T-helper 1 cell treated with Interleukin-12 subunit alpha and Interleukin-12 subunit beta and Interleukin-4 antibody, amounts not matched to agents 30 μg/mL and 1 μg/mL, for 36 hours (primary cell): ENCODE measurements around the gene FBXL7.

Source experiments
- H3K27ac Mint-ChIP-seq: one replicate; pipeline ENCODE4 v1.8.0; 2021; ENCODE audit warnings: mild to moderate bottlenecking, mixed read lengths
- H3K27me3 Mint-ChIP-seq: one replicate; pipeline ENCODE4 v1.8.0; 2021; ENCODE audit warnings: low read depth, mixed read lengths
- H3K36me3 Mint-ChIP-seq: one replicate; pipeline ENCODE4 v1.8.0; 2021; ENCODE audit warnings: low read depth, mixed read lengths
- H3K4me1 Mint-ChIP-seq: one replicate; pipeline ENCODE4 v1.8.0; 2021; ENCODE audit warnings: low read depth, mixed read lengths
- H3K4me3 Mint-ChIP-seq: one replicate; pipeline ENCODE4 v1.8.0; 2021; ENCODE audit warnings: mild to moderate bottlenecking, moderate library complexity, mixed read lengths
- H3K9me3 Mint-ChIP-seq: one replicate; pipeline ENCODE4 v1.8.0; 2021; ENCODE audit warnings: mixed read lengths

The FBXL7 gene

DNA sequence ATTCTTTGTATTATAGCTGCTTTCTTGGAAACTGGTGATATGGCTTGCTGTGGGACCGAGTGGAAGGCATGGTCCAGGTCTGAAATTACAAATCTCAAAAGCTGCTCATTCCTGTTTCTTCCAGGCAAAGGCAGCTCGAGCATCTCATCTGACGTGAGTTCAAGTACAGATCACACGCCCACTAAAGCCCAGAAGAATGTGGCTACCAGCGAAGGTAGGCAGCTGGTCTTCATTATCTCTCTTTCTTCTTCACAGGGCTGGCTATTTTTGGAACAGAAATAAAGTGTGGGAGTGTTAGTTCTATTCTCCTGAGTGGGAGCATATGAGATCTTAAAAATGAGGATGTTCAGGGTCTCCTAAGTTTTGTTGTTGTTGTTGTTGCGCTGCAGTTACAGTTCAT is 115.9 kb downstream of the FBXL7 start:
- H3K9me3 Mint-ChIP-seq, result peaks cover 22% of the 10 kb centered on the region
- H3K36me3 Mint-ChIP-seq, result no peaks in the 10 kb centered on the region
- no peaks in the 10 kb centered on the region for H3K4me1 Mint-ChIP-seq
- H3K27me3 Mint-ChIP-seq, result no peaks in the 10 kb centered on the region
- no peak overlapping the region for H3K27ac Mint-ChIP-seq
- H3K4me3 Mint-ChIP-seq, result no peak overlapping the region

DNA sequence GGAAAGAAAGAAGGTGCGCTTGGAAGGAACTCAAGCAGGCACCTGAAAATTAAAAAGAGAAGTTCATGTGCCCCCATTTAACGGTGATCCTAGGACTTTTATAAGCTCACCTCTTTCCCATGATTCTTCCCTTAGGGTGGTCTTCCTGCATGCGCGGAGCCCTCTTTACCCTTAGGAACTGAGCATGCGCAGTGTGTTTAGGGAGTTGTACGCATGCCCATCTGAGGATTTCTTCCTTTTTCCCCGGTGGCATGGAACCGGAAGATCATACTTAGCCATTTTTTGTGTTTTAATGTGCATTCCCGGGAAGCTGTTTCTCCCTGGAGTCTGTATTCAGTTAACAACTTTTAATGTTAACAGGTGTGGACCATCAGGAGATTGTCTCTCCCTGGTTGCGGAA is 119.0 kb downstream of the FBXL7 start:
- Mint-ChIP-seq H3K27ac (no peak overlapping the region), H3K4me3 (no peak overlapping the region), H3K9me3 (peaks cover 26% of the 10 kb centered on the region), H3K36me3 (no peaks in the 10 kb centered on the region), H3K27me3 (no peaks in the 10 kb centered on the region), H3K4me1 (no peaks in the 10 kb centered on the region)

DNA sequence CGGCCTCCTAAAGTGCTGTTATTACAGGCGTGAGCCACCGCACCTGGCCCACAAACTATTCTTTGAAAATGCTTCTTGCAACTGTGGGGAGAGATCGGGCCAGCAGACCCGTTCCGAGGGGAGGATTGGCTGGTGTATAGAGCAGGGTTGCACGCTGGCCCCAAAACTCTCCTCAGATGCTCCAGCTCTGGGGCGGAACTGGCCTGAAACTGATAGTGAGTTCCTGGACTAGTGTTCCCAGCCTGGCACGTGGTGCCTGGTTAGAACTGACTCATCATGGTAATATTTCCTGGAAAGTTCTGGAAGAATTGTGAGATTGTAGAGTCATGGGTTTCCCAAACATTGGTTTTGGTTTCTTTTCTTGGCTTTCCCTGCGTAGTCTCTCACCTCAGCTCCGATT is 120.5 kb downstream of the FBXL7 start:
- H3K27me3 Mint-ChIP-seq, result no peaks in the 10 kb centered on the region
- H3K4me1 Mint-ChIP-seq, result no peaks in the 10 kb centered on the region
- peaks cover 23% of the 10 kb centered on the region for H3K9me3 Mint-ChIP-seq
- no peak overlapping the region for H3K27ac Mint-ChIP-seq
- no peak overlapping the region for H3K4me3 Mint-ChIP-seq
- H3K36me3 Mint-ChIP-seq, result no peaks in the 10 kb centered on the region

DNA sequence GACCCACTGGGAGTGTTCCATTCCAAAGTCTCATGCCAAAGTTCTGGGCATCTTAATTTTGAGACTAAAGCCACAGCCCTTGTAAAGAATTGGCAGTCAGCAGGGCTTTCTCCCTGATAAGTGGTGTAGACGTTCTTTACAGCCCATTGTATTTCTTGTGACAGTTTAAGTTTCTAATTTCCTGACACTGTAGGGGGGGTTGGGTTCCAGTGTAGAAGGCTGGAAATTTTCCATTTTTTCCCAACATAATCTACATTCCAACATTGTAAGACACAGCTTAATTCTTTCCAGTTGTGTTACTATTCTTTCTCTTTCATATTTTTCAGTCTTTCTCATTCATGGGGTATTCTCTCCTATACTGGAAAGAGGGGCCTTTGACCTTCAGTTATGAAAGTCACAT is 121.1 kb downstream of the FBXL7 start:
- H3K27me3 Mint-ChIP-seq, result no peaks in the 10 kb centered on the region
- H3K4me1 Mint-ChIP-seq, result no peaks in the 10 kb centered on the region
- no peak overlapping the region for H3K4me3 Mint-ChIP-seq
- no peak overlapping the region for H3K27ac Mint-ChIP-seq
- no peaks in the 10 kb centered on the region for H3K36me3 Mint-ChIP-seq
- peaks cover 21% of the 10 kb centered on the region for H3K9me3 Mint-ChIP-seq

DNA sequence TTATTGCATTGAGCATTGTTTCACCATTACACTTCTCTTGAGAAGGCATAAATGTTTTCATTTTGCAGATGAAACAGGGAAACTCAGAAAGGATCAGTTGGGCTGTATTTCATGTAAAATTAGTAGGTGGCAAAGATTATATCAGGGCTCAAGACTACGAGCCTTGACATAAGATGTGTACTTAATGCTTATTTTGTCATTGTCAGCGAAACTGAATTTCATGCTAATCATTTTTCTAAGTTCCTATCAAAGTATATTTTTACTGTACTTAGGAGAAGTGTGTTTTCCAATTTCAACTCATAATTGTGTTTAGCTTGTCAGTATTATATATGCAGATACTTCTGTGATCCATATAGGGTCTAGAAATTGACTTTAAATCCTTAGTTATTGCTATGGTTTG is 123.8 kb downstream of the FBXL7 start:
- no peak overlapping the region for H3K4me3 Mint-ChIP-seq
- no peaks in the 10 kb centered on the region for H3K27me3 Mint-ChIP-seq
- peaks cover 14% of the 10 kb centered on the region for H3K9me3 Mint-ChIP-seq
- H3K27ac Mint-ChIP-seq, result no peak overlapping the region
- H3K4me1 Mint-ChIP-seq, result no peaks in the 10 kb centered on the region
- H3K36me3 Mint-ChIP-seq, result no peaks in the 10 kb centered on the region

DNA sequence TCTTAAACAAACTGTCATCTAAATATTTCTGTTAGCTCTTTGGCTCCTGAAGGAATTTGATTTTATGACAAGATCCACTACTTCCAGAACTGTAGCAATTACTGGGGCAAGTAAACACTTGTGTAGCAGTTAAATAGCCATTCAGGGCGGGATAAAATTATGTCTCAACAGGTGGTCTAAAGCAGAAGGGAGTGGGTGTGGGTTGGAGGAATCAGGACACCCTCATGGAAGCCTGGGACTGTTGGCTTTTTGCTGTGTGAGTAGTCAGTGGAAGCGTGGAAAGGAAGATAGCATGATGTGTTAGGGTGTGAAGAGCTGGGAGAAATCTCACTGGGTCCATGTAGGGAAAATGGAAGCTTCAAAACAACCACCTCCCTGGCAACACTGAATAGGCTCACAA is 127.1 kb downstream of the FBXL7 start:
- no peaks in the 10 kb centered on the region for H3K4me1 Mint-ChIP-seq
- no peaks in the 10 kb centered on the region for H3K36me3 Mint-ChIP-seq
- no peaks in the 10 kb centered on the region for H3K27me3 Mint-ChIP-seq
- H3K9me3 Mint-ChIP-seq, result peaks cover 2% of the 10 kb centered on the region
- H3K27ac Mint-ChIP-seq, result no peak overlapping the region
- no peak overlapping the region for H3K4me3 Mint-ChIP-seq

DNA sequence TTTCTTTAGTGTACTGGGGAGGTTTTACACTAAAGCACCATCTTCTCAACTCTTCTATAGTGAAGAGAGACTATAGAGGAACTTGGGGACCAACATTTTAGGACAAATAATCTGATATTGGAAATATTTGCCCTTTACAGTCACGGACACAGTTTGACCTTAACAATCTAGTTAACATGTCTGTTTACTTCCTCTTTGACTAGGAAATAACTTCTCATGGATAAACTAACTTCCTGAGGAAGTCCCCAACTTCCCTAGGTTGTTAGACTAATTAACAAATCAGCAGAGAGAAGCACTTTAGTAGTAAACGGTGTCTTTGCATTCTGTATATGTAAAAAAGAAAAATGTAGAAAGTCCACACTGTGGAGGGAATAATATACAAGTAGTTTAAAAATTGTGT is 127.7 kb downstream of the FBXL7 start:
- no peak overlapping the region for H3K27ac Mint-ChIP-seq
- H3K27me3 Mint-ChIP-seq, result no peaks in the 10 kb centered on the region
- H3K4me1 Mint-ChIP-seq, result no peaks in the 10 kb centered on the region
- H3K9me3 Mint-ChIP-seq, result peaks cover 2% of the 10 kb centered on the region
- no peak overlapping the region for H3K4me3 Mint-ChIP-seq
- no peaks in the 10 kb centered on the region for H3K36me3 Mint-ChIP-seq

DNA sequence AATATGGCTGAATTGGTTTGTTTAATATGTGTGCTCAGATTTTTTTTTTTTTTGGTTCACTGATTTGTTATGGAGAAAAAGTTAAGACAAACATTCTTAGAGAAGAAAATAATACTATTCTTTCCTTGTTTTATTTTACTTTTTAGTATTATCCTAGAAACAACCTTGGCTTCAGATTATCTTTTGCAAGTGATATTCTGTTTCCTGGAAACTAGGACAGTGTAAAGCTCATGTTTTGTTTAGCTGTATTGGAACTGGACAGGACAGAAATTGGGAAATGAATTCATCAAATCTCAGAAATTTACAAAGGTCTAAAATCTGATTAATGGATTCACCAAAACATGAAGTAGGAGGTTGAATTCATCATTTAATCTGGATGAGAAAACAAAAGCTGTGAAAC is 130.5 kb downstream of the FBXL7 start:
- H3K36me3 Mint-ChIP-seq, result no peaks in the 10 kb centered on the region
- H3K4me1 Mint-ChIP-seq, result no peaks in the 10 kb centered on the region
- H3K4me3 Mint-ChIP-seq, result no peak overlapping the region
- no peaks in the 10 kb centered on the region for H3K27me3 Mint-ChIP-seq
- H3K27ac Mint-ChIP-seq, result no peak overlapping the region
- no peaks in the 10 kb centered on the region for H3K9me3 Mint-ChIP-seq

DNA sequence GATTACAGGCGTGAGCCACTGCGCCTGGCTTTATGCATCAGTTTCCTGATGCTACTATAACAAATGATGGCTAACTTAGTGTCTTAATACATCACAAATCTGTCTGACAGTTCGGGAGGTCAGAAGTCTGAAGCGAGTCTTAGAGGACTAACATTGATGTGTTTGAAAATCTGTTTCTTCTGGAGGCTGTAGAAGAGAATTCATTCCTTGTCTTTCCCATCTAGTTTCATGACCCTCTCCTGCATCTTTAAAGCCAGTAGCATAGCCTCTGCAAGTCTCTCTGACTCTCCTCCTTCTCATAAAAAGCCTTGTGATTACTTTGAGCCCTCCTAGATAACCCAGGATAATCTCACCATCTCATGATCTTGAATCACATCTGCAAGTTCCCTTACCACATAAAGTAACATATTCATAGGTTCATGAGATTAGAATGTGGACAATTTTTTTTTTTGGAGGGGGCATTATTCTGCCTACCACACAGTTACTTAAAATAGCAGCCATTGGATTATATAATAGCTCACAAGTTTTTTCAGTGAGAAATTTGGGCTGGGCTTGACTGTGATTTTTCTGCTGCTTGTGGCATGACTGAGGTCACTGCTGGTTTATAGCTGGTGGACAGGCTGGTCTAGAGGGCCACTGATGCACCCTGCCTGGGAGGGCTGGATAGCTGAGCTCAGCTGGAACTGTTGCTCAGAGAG is 134.8 kb downstream of the FBXL7 start:
- Mint-ChIP-seq H3K9me3 (no peaks in the 10 kb centered on the region), H3K4me1 (no peaks in the 10 kb centered on the region), H3K4me3 (no peak overlapping the region), H3K27me3 (no peaks in the 10 kb centered on the region), H3K36me3 (no peaks in the 10 kb centered on the region), H3K27ac (no peak overlapping the region)

DNA sequence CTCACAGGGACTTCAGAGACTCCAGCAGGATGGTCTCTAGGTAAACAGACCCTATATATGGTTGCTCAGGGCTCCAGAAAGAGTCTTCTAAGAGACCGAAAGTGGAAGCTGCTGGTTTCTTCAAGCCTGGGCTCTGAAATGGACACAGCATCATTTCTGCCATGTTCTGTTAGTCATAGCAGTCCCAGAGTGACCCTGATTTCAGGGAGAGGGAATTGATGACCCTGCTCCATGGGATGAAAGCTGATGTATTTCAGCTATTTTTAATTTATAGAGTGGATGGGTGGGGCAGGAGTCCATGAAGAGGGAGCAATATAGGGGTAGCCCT is 135.3 kb downstream of the FBXL7 start:
- Mint-ChIP-seq H3K27ac (no peak overlapping the region), H3K27me3 (no peaks in the 10 kb centered on the region), H3K4me3 (no peak overlapping the region), H3K4me1 (no peaks in the 10 kb centered on the region), H3K9me3 (no peaks in the 10 kb centered on the region), H3K36me3 (no peaks in the 10 kb centered on the region)

DNA sequence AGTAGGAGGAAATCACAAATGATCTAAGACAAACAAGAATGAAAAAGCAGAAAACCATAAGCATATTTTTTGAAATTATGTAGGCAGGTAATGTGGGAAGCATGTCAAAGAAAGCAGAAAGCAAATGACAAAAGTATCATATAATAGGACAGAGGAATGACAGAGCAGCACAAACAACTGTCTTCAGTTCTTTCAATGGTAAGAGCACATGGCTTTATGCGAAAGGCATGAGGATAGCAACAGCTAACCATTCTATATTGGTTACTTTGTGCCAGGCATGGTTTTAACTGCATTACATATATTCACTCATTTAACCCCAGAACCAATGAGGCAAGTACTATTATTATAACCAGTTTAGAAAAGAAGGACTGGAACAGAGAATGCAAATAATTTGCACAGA is 137.4 kb downstream of the FBXL7 start:
- Mint-ChIP-seq H3K4me1 (no peaks in the 10 kb centered on the region), H3K9me3 (no peaks in the 10 kb centered on the region), H3K27ac (no peak overlapping the region), H3K36me3 (no peaks in the 10 kb centered on the region), H3K27me3 (no peaks in the 10 kb centered on the region), H3K4me3 (no peak overlapping the region)

DNA sequence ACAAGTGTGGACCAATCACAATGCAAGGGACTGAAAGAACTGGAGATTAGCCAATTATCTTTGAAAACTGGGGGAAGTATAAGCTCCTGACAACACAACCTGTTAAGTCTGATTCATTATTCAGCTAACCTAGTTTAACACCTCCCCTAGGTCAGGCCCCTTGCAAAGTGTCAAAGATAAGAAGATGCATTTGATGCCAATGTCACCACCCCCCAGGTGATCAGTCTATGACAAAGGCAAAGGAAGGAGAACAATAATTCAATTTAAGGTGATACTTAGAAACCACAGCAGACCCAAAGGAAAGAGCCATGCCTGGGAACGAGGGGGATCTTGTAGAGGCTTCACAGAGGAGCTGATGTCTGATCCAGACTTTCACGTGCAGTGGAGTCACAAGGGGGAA is 137.9 kb downstream of the FBXL7 start:
- H3K36me3 Mint-ChIP-seq, result no peaks in the 10 kb centered on the region
- H3K9me3 Mint-ChIP-seq, result no peaks in the 10 kb centered on the region
- no peaks in the 10 kb centered on the region for H3K4me1 Mint-ChIP-seq
- no peaks in the 10 kb centered on the region for H3K27me3 Mint-ChIP-seq
- H3K27ac Mint-ChIP-seq, result no peak overlapping the region
- H3K4me3 Mint-ChIP-seq, result no peak overlapping the region

DNA sequence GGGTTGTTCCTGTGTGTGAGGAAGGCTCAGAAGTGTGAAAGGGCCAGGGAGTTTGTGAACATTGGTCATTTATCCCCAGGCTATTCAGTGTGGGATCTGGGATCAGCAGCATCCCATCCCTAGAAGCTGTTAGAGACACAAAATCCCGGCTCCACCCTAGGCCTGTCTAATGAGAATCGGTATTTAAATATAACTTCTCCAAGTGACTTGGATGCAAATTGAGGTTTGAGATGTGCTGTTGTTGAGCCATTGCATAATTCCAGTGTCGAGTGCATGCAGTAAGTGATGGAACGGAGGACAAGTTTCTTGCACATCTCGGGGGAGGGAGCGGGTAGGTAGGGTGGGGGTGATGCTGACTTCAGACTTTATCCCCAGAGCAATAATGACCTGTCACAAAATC is 138.3 kb downstream of the FBXL7 start:
- no peaks in the 10 kb centered on the region for H3K27me3 Mint-ChIP-seq
- no peaks in the 10 kb centered on the region for H3K36me3 Mint-ChIP-seq
- no peak overlapping the region for H3K27ac Mint-ChIP-seq
- H3K4me3 Mint-ChIP-seq, result no peak overlapping the region
- H3K9me3 Mint-ChIP-seq, result no peaks in the 10 kb centered on the region
- no peaks in the 10 kb centered on the region for H3K4me1 Mint-ChIP-seq

DNA sequence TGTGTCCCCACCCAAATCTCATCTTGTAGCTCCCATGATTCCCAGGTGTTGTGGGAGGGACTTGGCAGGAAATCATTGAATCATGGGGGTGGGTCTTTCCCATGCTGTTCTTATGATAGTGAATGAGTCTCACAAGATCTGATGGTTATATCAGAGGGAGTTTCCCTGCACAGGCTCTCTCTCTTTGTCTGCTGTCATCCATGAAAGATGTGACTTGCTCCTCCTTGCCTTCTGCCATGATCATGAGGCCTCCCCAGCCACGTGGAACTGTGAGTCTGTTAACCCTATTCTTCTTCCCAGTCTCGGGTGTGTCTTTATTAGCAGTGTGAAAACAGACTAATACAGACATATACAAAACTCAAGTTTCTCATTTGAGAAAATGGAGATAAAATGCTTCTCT is 139.3 kb downstream of the FBXL7 start:
- Mint-ChIP-seq H3K4me3 (no peak overlapping the region), H3K4me1 (no peaks in the 10 kb centered on the region), H3K36me3 (no peaks in the 10 kb centered on the region), H3K9me3 (no peaks in the 10 kb centered on the region), H3K27me3 (no peaks in the 10 kb centered on the region), H3K27ac (no peak overlapping the region)

DNA sequence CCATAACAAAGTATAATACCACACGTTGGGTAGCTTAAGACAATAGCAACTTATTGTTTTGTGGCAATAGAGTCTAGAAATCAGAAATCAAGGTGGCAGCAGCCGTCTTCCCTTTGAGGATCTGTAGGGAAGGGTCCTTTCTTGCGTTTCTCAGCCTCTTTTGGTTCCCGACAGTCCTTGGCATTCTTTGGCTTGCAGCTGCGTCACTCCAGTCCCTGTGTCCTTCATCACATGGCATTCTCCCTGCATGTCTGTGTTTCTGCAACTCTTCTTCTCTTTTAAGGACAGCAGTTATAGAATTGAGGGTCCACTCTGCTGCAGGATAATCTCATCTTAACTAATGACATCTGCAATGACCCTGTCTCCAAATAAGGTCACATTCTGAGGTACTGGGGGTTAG is 140.1 kb downstream of the FBXL7 start:
- Mint-ChIP-seq H3K27me3 (no peaks in the 10 kb centered on the region), H3K4me1 (no peaks in the 10 kb centered on the region), H3K36me3 (no peaks in the 10 kb centered on the region), H3K27ac (no peak overlapping the region), H3K9me3 (no peaks in the 10 kb centered on the region), H3K4me3 (no peak overlapping the region)

DNA sequence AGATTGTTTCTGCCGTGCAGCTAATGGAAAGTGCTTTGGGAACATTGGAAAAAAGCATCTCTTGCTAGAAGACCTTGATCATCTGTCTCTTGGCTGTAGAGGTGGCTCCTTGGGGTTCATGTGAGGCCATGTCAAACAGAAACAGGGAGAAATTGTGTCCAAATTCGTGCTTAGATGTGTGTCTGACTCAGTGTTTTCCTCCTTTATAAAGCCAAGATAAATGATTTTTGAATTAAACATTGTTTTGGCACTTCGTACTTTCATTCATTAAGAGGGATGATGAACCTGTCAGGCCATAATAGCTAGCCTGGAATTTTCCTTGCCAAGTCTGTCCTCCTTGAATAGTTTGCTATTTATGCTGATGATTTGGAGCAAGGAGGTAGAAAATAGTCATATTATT is 143.8 kb downstream of the FBXL7 start:
- H3K4me1 Mint-ChIP-seq, result no peaks in the 10 kb centered on the region
- H3K9me3 Mint-ChIP-seq, result peaks cover 4% of the 10 kb centered on the region
- no peak overlapping the region for H3K27ac Mint-ChIP-seq
- no peaks in the 10 kb centered on the region for H3K27me3 Mint-ChIP-seq
- no peaks in the 10 kb centered on the region for H3K36me3 Mint-ChIP-seq
- no peak overlapping the region for H3K4me3 Mint-ChIP-seq
